CD8-positive, alpha-beta memory T cell (primary cell): Measurements from ENCODE around the gene SLC30A5. TPM values are rescaled to one million over a fixed set of nuclear protein-coding genes. Genes with fewer than 3 reads are reported as not detected.
"Not testable (repeated sequence)": the region's sequence is repeated elsewhere in the genome, so short reads cannot be mapped to it uniquely, and the experiment has no call there.

Source experiments
- CTCF ChIA-PET: fragments of 350-600 bp; sonication (Branson Sonifier 250); formaldehyde crosslinking; loops from one replicate; lab custom pipeline; 2021; ENCODE audit warnings: antibody characterized with exemption; lab: Charles Lee
- POLR2A ChIA-PET: fragments of 350-600 bp; sonication (Branson Sonifier 250); formaldehyde crosslinking; loops from one replicate; lab custom pipeline; 2021; ENCODE audit warnings: antibody characterized with exemption; lab: Charles Lee
- DNase-seq, 5 donors: peaks; one replicate each; pipeline versions ENCODE4 v3.0.0 to v3.0.0-alpha.2; 2020 to 2022; ENCODE audit warnings: mixed read lengths in 1 of 5
- H3K27ac ChIP-seq: one replicate; pipeline ENCODE4 v1.7.0; 2013; ENCODE audit warnings: low read depth, mild to moderate bottlenecking, low read length, moderate library complexity
- H3K27me3 ChIP-seq: 2 replicates; pipeline ENCODE4 v1.7.0; 2013; ENCODE audit warnings: low read length, mild to moderate bottlenecking; ENCODE audit not compliant: insufficient read depth, poor library complexity, severe bottlenecking
- H3K36me3 ChIP-seq: 2 replicates; pipeline ENCODE4 v1.7.0; 2013; ENCODE audit warnings: mild to moderate bottlenecking, low read length, moderate library complexity; ENCODE audit not compliant: insufficient read depth
- H3K4me1 ChIP-seq: 2 replicates; pipeline ENCODE4 v1.7.0; 2013; ENCODE audit warnings: mild to moderate bottlenecking, low read length, moderate library complexity; ENCODE audit not compliant: insufficient read depth
- H3K4me3 ChIP-seq: 2 replicates; pipeline ENCODE4 v1.7.0; 2013; ENCODE audit warnings: mild to moderate bottlenecking, low read length
- H3K9me3 ChIP-seq: 2 replicates; pipeline ENCODE4 v1.7.0; 2013; ENCODE audit warnings: mild to moderate bottlenecking, low read length
- H3K27ac Mint-ChIP-seq, 8 donors: one replicate each; pipeline ENCODE4 v1.8.0; 2020 to 2021; ENCODE audit warnings: mixed read lengths in 8 of 8, mild to moderate bottlenecking in 6 of 8, inconsistent platforms in 3 of 8, moderate library complexity in 3 of 8
- H3K27me3 Mint-ChIP-seq, 2 donors: one replicate each; pipeline ENCODE4 v1.8.0; 2020 to 2021; ENCODE audit warnings: mixed read lengths in 2 of 2, mild to moderate bottlenecking in 1 of 2, moderate library complexity in 1 of 2
- H3K36me3 Mint-ChIP-seq, 3 donors: one replicate each; pipeline ENCODE4 v1.8.0; 2020 to 2021; ENCODE audit warnings: mixed read lengths in 3 of 3, inconsistent platforms in 1 of 3, mild to moderate bottlenecking in 1 of 3
- H3K4me1 Mint-ChIP-seq, 3 donors: one replicate each; pipeline ENCODE4 v1.8.0; 2020 to 2021; ENCODE audit warnings: mixed read lengths in 3 of 3, inconsistent platforms in 1 of 3, mild to moderate bottlenecking in 1 of 3
- H3K4me3 Mint-ChIP-seq, 7 donors: one replicate each; pipeline ENCODE4 v1.8.0; 2020 to 2021; ENCODE audit warnings: mixed read lengths in 7 of 7, mild to moderate bottlenecking in 6 of 7, moderate library complexity in 4 of 7, inconsistent platforms in 2 of 7
- H3K9me3 Mint-ChIP-seq, 5 donors: one replicate each; pipeline ENCODE4 v1.8.0; 2020 to 2022; ENCODE audit warnings: mixed read lengths in 5 of 5, mild to moderate bottlenecking in 3 of 5, moderate library complexity in 2 of 5, inconsistent platforms in 1 of 5
- polyA plus RNA-seq: library from polyadenylated mRNA; unstranded; fragments of 300-500 nt; fragmentation: Illumina TruSeq; gene quantifications from one replicate; pipeline ENCODE4 v1.2.3, GENCODE V29; 2021
- total RNA-seq, 2 experiments: library from RNA; stranded (reverse); gene quantifications; one replicate each; pipeline ENCODE4 v1.2.3, GENCODE V29; 2021

Gene SLC30A5
- total and polyA plus RNA-seq, 3 experiments from 2014 or later, result 32.4 to 68.0 (median 67.0) TPM

DNA sequence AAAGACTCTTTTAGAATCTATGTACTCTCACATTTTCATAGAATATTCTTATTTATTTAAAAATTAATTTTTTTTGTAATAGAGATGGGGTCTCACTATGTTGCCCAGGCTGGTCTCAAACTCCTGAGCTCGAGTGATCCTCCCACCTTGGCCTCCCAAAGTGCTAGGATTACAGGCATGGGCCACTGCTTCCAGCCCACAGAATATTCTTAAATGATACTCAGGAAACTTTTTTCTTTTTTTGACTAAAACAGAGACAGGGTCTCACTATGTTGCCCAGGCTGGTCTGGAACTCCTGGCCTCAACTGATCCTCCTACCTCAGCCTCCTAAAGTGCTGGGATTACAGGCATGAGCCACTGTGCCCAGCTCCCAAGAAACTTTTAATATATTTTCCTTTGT lies 43.4 kb downstream of the SLC30A5 start:
- not testable (repeated sequence) for H3K4me1 Mint-ChIP-seq

DNA sequence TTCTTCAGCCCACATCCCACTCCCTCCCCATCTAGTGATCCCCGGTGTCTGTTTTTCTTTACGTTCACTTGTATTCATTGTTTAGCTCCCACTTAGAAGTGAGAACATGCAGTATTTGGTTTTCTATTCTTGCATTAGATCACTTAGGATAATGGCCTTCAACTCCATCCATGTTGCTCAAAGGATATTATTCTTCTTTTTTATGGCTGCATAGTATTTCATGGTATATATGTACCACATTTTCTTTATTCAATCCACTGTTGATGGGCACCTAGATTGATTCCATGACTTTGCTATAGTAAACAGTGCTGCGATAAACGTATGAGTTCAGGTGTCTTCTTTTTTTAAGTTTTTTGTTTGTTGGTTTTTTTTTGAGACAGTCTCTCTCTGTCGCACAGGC lies 44.0 kb downstream of the SLC30A5 start:
- no peaks in the 10 kb centered on the region for H3K4me1 ChIP-seq
- peaks cover 0 to 7% (median 6%) of the 10 kb centered on the region in 3 donors for H3K36me3 Mint-ChIP-seq
- H3K4me3 ChIP-seq, result no peak overlapping the region
- H3K36me3 ChIP-seq, result no peaks in the 10 kb centered on the region
- H3K4me1 Mint-ChIP-seq, result no peaks in the 10 kb centered on the region
- no peak overlapping the region for H3K27ac Mint-ChIP-seq
- no peaks in the 10 kb centered on the region for H3K9me3 ChIP-seq
- H3K27me3 Mint-ChIP-seq, result no peaks in the 10 kb centered on the region
- POLR2A ChIA-PET, result no interaction called here
- no peak overlapping the region for H3K4me3 Mint-ChIP-seq
- H3K27ac ChIP-seq, result no peak overlapping the region
- H3K9me3 Mint-ChIP-seq, result peaks cover 0 to 5% (median 4%) of the 10 kb centered on the region in 5 donors
- DNase-seq, result no peak
- CTCF ChIA-PET, result no interaction called here
- no peaks in the 10 kb centered on the region for H3K27me3 ChIP-seq

More for the DNA sequence above, 43.4 kb downstream of the SLC30A5 start:
- DNase-seq, H3K27me3 ChIP-seq, H3K27ac Mint-ChIP-seq, H3K36me3 ChIP-seq, H3K4me3 Mint-ChIP-seq, H3K4me3 ChIP-seq, H3K9me3 ChIP-seq, H3K27me3 Mint-ChIP-seq, POLR2A ChIA-PET, H3K9me3 Mint-ChIP-seq, H3K4me1 ChIP-seq, H3K27ac ChIP-seq, CTCF ChIA-PET, H3K36me3 Mint-ChIP-seq: not testable (repeated sequence)

DNA sequence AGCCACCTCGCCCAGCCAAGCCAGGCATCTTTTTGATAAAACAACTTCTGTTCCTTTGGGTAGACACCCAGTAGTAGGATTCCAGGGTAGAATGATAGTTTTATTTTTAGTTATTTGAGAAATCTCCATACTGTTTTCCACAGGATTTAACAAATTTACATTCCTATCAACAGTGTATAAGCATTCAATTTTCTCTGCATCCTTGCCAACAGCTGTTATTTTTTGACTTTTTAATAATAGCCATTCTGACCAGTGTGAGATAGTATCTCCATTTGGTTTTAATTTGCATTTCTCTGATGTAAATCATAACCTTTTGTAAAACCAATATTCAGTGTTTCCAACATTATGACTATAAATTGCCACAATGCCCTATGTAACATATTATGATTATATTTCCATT lies 45.0 kb downstream of the SLC30A5 start:
- H3K27me3 ChIP-seq, result no peaks in the 10 kb centered on the region
- DNase-seq, result no peak
- H3K4me1 ChIP-seq, result no peaks in the 10 kb centered on the region
- Mint-ChIP-seq H3K27me3 (no peaks in the 10 kb centered on the region), H3K27ac (no peak overlapping the region), H3K4me3 (no peak overlapping the region), H3K9me3 (peaks cover 0 to 5% (median 2%) of the 10 kb centered on the region in 5 donors), H3K36me3 (peaks cover 0 to 2% (median under 1%) of the 10 kb centered on the region in 3 donors), H3K4me1 (no peaks in the 10 kb centered on the region)
- ChIA-PET POLR2A (no interaction called here), CTCF (no interaction called here)
- H3K9me3 ChIP-seq, result no peaks in the 10 kb centered on the region
- H3K27ac ChIP-seq, result no peak overlapping the region
- H3K4me3 ChIP-seq, result no peak overlapping the region
- no peaks in the 10 kb centered on the region for H3K36me3 ChIP-seq

GRCh38 chr5:69140239-69140638 lies 46.4 kb downstream of the SLC30A5 start:
- H3K27ac Mint-ChIP-seq, H3K27me3 ChIP-seq, H3K4me1 Mint-ChIP-seq, H3K9me3 Mint-ChIP-seq, H3K27ac ChIP-seq, H3K36me3 Mint-ChIP-seq, H3K27me3 Mint-ChIP-seq, CTCF ChIA-PET, DNase-seq, POLR2A ChIA-PET, H3K36me3 ChIP-seq, H3K4me3 ChIP-seq, H3K4me3 Mint-ChIP-seq, H3K4me1 ChIP-seq, H3K9me3 ChIP-seq: not testable (repeated sequence)

DNA sequence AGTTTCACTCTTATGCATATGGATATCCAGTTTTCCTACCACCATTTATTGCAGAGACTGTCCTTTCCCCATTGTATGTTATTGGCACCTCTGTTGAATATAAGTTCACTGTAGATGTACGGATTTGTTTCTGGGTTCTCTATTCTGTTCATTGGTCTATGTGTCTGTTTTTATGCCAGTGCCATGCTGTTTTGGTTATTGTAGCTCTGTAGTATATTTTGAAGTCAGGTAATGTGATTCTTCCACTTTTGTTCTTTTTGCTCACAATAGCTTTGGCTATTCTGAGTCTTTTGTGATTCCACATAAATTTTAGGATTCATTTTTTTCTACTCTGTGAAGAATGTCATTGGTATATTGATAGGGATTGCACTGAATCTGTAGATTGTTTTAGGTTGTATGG lies 47.0 kb downstream of the SLC30A5 start:
- H3K4me3 ChIP-seq, result no peak overlapping the region

GRCh38 chr5:69148576-69148975 lies 54.8 kb downstream of the SLC30A5 start:
- H3K4me1 ChIP-seq, CTCF ChIA-PET, POLR2A ChIA-PET, DNase-seq, H3K4me1 Mint-ChIP-seq, H3K27me3 ChIP-seq, H3K27ac ChIP-seq, H3K36me3 ChIP-seq, H3K9me3 Mint-ChIP-seq, H3K4me3 Mint-ChIP-seq, H3K36me3 Mint-ChIP-seq, H3K4me3 ChIP-seq, H3K9me3 ChIP-seq, H3K27me3 Mint-ChIP-seq: not testable (repeated sequence)
- peak overlapping the region in 1 of 8 donors; percentile 43 for H3K27ac Mint-ChIP-seq

More for the DNA sequence above, 47.0 kb downstream of the SLC30A5 start:
- no peaks in the 10 kb centered on the region for H3K36me3 ChIP-seq
- no peaks in the 10 kb centered on the region for H3K4me1 ChIP-seq
- H3K9me3 ChIP-seq, result no peaks in the 10 kb centered on the region
- no peak overlapping the region for H3K27ac ChIP-seq
- Mint-ChIP-seq H3K27ac (no peak overlapping the region), H3K27me3 (no peaks in the 10 kb centered on the region), H3K36me3 (no peaks in the 10 kb centered on the region), H3K4me3 (no peak overlapping the region), H3K4me1 (no peaks in the 10 kb centered on the region), H3K9me3 (peaks cover 0 to 5% (median 2%) of the 10 kb centered on the region in 5 donors)
- ChIA-PET POLR2A (no interaction called here), CTCF (no interaction called here)
- H3K27me3 ChIP-seq, result no peaks in the 10 kb centered on the region
- no peak for DNase-seq

DNA sequence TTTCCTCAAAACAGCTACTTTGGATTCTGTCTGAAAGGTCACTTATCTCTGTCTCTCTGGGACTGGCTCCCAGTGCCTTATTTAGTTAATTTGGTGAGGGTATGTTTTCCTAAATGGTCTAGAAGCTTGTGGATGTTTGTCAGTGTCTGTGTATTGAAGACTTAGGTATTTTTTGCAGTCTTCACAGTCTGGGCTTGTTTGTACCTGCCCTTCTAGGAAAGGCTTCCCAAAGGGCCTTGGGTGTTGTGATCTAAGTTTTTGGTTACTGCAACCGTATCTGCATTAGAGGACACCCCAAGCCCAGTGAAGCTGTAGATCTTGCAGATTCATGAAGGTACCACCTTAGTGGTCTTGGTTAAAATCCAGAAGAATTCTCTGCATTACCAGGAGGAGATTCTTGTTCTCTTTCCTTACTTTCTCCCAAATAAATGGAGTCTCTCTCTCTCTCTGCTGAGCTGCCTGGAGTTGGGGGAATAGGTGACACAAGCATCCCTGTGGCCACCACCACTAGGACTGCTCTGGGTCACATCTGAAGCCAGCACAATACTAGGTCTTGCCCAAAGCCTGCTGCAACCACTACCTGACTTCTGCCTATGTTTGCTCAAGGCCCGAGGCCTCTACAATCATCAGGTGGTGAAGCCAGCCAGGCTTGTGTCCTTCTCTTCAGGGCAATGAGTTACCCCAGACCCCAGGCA lies 55.3 kb downstream of the SLC30A5 start:
- Histone ChIP-seq H3K27ac (no peak overlapping the region), H3K36me3 (no peaks in the 10 kb centered on the region), H3K9me3 (no peaks in the 10 kb centered on the region), H3K27me3 (no peaks in the 10 kb centered on the region), H3K4me1 (no peaks in the 10 kb centered on the region), H3K4me3 (no peak overlapping the region)
- Mint-ChIP-seq H3K27me3 (no peaks in the 10 kb centered on the region), H3K4me3 (no peak overlapping the region), H3K4me1 (no peaks in the 10 kb centered on the region), H3K9me3 (no peaks in the 10 kb centered on the region), H3K27ac (no peak overlapping the region), H3K36me3 (no peaks in the 10 kb centered on the region)
- ChIA-PET POLR2A (no interaction called here), CTCF (no interaction called here)
- DNase-seq, result no peak

DNA sequence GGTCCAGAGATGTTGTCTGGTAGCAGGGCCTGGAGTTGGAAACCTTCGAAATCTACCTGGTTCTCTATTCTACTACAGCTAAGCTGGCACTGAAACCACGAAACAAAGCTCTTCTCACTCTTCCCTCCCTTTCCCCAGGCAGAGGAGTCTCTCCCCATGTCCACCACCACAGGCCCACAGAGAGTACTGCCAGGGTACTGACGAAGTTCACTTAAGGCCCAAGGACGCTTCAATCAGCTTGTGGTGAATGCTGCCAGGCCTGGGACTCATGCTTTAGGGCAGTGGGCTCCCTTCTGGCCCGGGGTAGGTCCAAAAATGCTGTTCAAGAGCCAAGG lies 55.8 kb downstream of the SLC30A5 start:
- POLR2A ChIA-PET, result no interaction called here
- no peak overlapping the region for H3K4me3 ChIP-seq
- H3K36me3 ChIP-seq, result no peaks in the 10 kb centered on the region
- Mint-ChIP-seq H3K27me3 (no peaks in the 10 kb centered on the region), H3K4me1 (no peaks in the 10 kb centered on the region), H3K36me3 (no peaks in the 10 kb centered on the region), H3K27ac (no peak overlapping the region), H3K4me3 (no peak overlapping the region), H3K9me3 (no peaks in the 10 kb centered on the region)
- no peak overlapping the region for H3K27ac ChIP-seq
- DNase-seq, result no peak
- H3K4me1 ChIP-seq, result no peaks in the 10 kb centered on the region
- H3K9me3 ChIP-seq, result no peaks in the 10 kb centered on the region
- no peaks in the 10 kb centered on the region for H3K27me3 ChIP-seq
- CTCF ChIA-PET, result no interaction called here

DNA sequence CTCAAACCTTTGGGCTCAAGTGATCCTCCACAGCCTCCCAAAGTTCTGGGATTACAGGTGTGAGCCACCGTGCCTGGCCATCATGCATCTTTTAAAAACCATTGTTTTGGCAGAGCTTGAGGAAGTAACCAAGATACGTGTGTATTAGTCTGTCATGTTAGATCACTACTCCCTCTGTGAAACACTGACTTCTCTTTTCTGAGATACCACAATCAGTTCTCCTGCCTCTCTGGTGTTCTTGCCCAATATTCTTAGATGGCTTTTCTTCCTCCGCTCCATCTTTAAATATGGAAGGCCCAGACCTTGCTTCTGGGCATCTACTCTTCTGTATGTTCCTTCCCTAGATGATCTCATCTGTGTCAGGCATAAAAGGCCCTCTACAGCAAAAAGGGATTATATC lies 58.9 kb downstream of the SLC30A5 start:
- Histone ChIP-seq H3K36me3 (no peaks in the 10 kb centered on the region), H3K4me3 (no peak overlapping the region), H3K27me3 (no peaks in the 10 kb centered on the region), H3K9me3 (no peaks in the 10 kb centered on the region), H3K27ac (no peak overlapping the region), H3K4me1 (no peaks in the 10 kb centered on the region)
- H3K9me3 Mint-ChIP-seq, result no peaks in the 10 kb centered on the region
- no peak overlapping the region for H3K27ac Mint-ChIP-seq
- ChIA-PET CTCF (no interaction called here), POLR2A (no interaction called here)
- no peak for DNase-seq
- H3K4me1 Mint-ChIP-seq, result no peaks in the 10 kb centered on the region
- no peaks in the 10 kb centered on the region for H3K36me3 Mint-ChIP-seq
- no peaks in the 10 kb centered on the region for H3K27me3 Mint-ChIP-seq
- no peak overlapping the region for H3K4me3 Mint-ChIP-seq
